Measurements from ENCODE around the gene TRIM31.
A peak's percentile ranks its signal among the peaks of the same experiment; 100 is the strongest.
"Not testable (repeated sequence)": the region's sequence is repeated elsewhere in the genome, so short reads cannot be mapped to it uniquely, and the experiment has no call there.

Gene TRIM31

GRCh38 chr6:30149234-30149633 lies 36.3 kb upstream of the TRIM31 start:
- peak; percentile 13 for DNase-seq (ENCODE audit: low spot score)

GRCh38 chr6:30147096-30147495 lies 34.2 kb upstream of the TRIM31 start:
- DNase-seq (ENCODE audit: low spot score): no peak

- DNase-seq (ENCODE audit: low spot score): no peak
Measured at GRCh38 chr6:30145818-30146217, 32.9 kb upstream of the TRIM31 start.

- no peak for DNase-seq (ENCODE audit: low spot score)
Measured at GRCh38 chr6:30144811-30145210, 31.9 kb upstream of the TRIM31 start.

GRCh38 chr6:30143780-30144179 lies 30.9 kb upstream of the TRIM31 start:
- DNase-seq (ENCODE audit: low spot score): no peak

- no peak for DNase-seq (ENCODE audit: low spot score)
Measured at GRCh38 chr6:30142665-30143064, 29.8 kb upstream of the TRIM31 start.

- not testable (repeated sequence) for DNase-seq (ENCODE audit: low spot score)
Measured at GRCh38 chr6:30140240-30140639, 27.4 kb upstream of the TRIM31 start.

- no peak for DNase-seq (ENCODE audit: low spot score)
Measured at GRCh38 chr6:30136570-30137286, 23.8 kb upstream of the TRIM31 start.

- DNase-seq (ENCODE audit: low spot score): no peak
Measured at GRCh38 chr6:30135757-30136156, 22.9 kb upstream of the TRIM31 start, which contains the start of gene TRIM40. TSS of gene TRIM40 (plus strand) at chr6:30136140. CDS start at chr6:30137037, 897 bp downstream.

- no peak for DNase-seq (ENCODE audit: low spot score)
Measured at GRCh38 chr6:30135147-30135546, 22.3 kb upstream of the TRIM31 start.

GRCh38 chr6:30131947-30132497 lies 19.1 kb upstream of the TRIM31 start:
- DNase-seq (ENCODE audit: low spot score): no peak

GRCh38 chr6:30130887-30131862 lies 18.3 kb upstream of the TRIM31 start:
- peak; percentile 88 for DNase-seq (ENCODE audit: low spot score)

- DNase-seq (ENCODE audit: low spot score): no peak
Measured at GRCh38 chr6:30130179-30130679, 17.3 kb upstream of the TRIM31 start.

- no peak for DNase-seq (ENCODE audit: low spot score)
Measured at GRCh38 chr6:30129265-30130178, 16.6 kb upstream of the TRIM31 start.

GRCh38 chr6:30127238-30128093 lies 14.6 kb upstream of the TRIM31 start:
- DNase-seq (ENCODE audit: low spot score): no peak

GRCh38 chr6:30122515-30122914 lies 9.6 kb upstream of the TRIM31 start:
- DNase-seq (ENCODE audit: low spot score): no peak

- no peak for DNase-seq (ENCODE audit: low spot score)
Measured at GRCh38 chr6:30121446-30122366, 8.8 kb upstream of the TRIM31 start.

GRCh38 chr6:30118691-30119090 lies 5.8 kb upstream of the TRIM31 start:
- DNase-seq (ENCODE audit: low spot score): not testable (repeated sequence)

- no peak for DNase-seq (ENCODE audit: low spot score)
Measured at GRCh38 chr6:30116724-30117123, 3.8 kb upstream of the TRIM31 start.

Measured in NAMALWA (cell line).